HEK293 (cell line): ENCODE results near the gene ADK.

Source experiments
- CTCF ChIA-PET: fragments of 350-600 bp; formaldehyde crosslinking; extraction: SDS; loops from one replicate; lab custom pipeline; 2021; ENCODE audit warnings: antibody characterized with exemption; lab: Yijun Ruan, JAX
- POLR2A ChIA-PET: fragments of 300-600 bp; formaldehyde crosslinking; extraction: SDS; loops from one replicate; lab custom pipeline; 2020; ENCODE audit warnings: antibody characterized with exemption, inconsistent platforms; lab: Yijun Ruan, JAX
- H3K27ac ChIP-seq: fragments of 200-500 bp; sonication (Bioruptor generic); 2 replicates; pipeline ENCODE4 v1.5.1; 2014; ENCODE audit warnings: low read depth, low read length, control low read depth, inconsistent platforms; ENCODE audit errors: extremely low read depth
- H3K36me3 ChIP-seq, 2 experiments: fragments of 200-500 bp in 1 of 2; sonication (Bioruptor generic) in 1 of 2; 1 replicate in 1 of 2; 2 replicates in 1 of 2; pipeline ENCODE4 v1.5.1; 2014 to 2017; ENCODE audit warnings: inconsistent platforms in 2 of 2, low read length in 2 of 2; ENCODE audit not compliant: control insufficient read depth in 2 of 2, insufficient read depth in 1 of 2
- H3K4me1 ChIP-seq: fragments of 200-500 bp; sonication (Bioruptor generic); 2 replicates; pipeline ENCODE4 v1.5.1; 2014; ENCODE audit warnings: mild to moderate bottlenecking, low read length, inconsistent platforms; ENCODE audit not compliant: control insufficient read depth, insufficient read depth
- H3K4me3 ChIP-seq: 2 replicates; pipeline ENCODE4 v1.5.1; 2011; ENCODE audit warnings: low read depth, mild to moderate bottlenecking, control low read depth, low read length, moderate library complexity
- H3K9me3 ChIP-seq: fragments of 200-500 bp; sonication (Bioruptor generic); 2 replicates; pipeline ENCODE4 v1.5.1; 2014; ENCODE audit warnings: low read depth, low read length, inconsistent platforms; ENCODE audit not compliant: control insufficient read depth, insufficient read depth
- BCL11B ChIP-seq: fragments of 450-650 bp; formaldehyde crosslinking; IDR thresholded peaks from 2 replicates; pipeline ENCODE4 v1.5.1; 2016; ENCODE audit warnings: low read depth, missing biosample characterization, missing genetic modification characterization
- ZBTB17 ChIP-seq: fragments of 450-650 bp; formaldehyde crosslinking; IDR thresholded peaks from 2 replicates; pipeline ENCODE4 v1.5.1; 2016; ENCODE audit warnings: missing biosample characterization, missing genetic modification characterization
- ZFP37 ChIP-seq: fragments of 450-650 bp; formaldehyde crosslinking; IDR thresholded peaks from 2 replicates; pipeline ENCODE4 v1.5.1; 2016; ENCODE audit warnings: missing biosample characterization, missing genetic modification characterization
- ZIC2 ChIP-seq: fragments of 450-650 bp; formaldehyde crosslinking; IDR thresholded peaks from 2 replicates; pipeline ENCODE4 v1.5.1; 2016; ENCODE audit warnings: missing biosample characterization, missing genetic modification characterization
- ZNF175 ChIP-seq: fragments of 450-650 bp; formaldehyde crosslinking; IDR thresholded peaks from 2 replicates; pipeline ENCODE4 v1.5.1; 2016; ENCODE audit warnings: missing biosample characterization, missing genetic modification characterization
- ZNF19 ChIP-seq: fragments of 450-650 bp; formaldehyde crosslinking; IDR thresholded peaks from 2 replicates; pipeline ENCODE4; 2016; ENCODE audit warnings: missing biosample characterization, missing genetic modification characterization, low read depth
- ZNF24 ChIP-seq: fragments of 450-650 bp; formaldehyde crosslinking; IDR thresholded peaks from 2 replicates; pipeline ENCODE4 v1.5.1; 2016; ENCODE audit warnings: missing biosample characterization, missing genetic modification characterization
- ZNF274 ChIP-seq, 2 experiments: fragments of 200-500 bp in 1 of 2; fragments of 450-650 bp in 1 of 2; sonication (Bioruptor generic) in 1 of 2; formaldehyde crosslinking in 1 of 2; IDR thresholded peaks; 2 replicates each; pipeline versions ENCODE4 v1.5.1 to v1.6.1; 2014 to 2016; ENCODE audit warnings: borderline replicate concordance in 1 of 2, inconsistent platforms in 1 of 2, low read length in 1 of 2, missing biosample characterization in 1 of 2, missing genetic modification characterization in 1 of 2
- ZNF510 ChIP-seq: fragments of 450-650 bp; formaldehyde crosslinking; IDR thresholded peaks from 2 replicates; pipeline ENCODE4 v1.5.1; 2018; ENCODE audit warnings: mild to moderate bottlenecking, missing genetic modification characterization, missing biosample characterization; ENCODE audit not compliant: insufficient replicate concordance
- ZNF558 ChIP-seq: fragments of 450-650 bp; formaldehyde crosslinking; IDR thresholded peaks from 2 replicates; pipeline ENCODE4 v1.5.1; 2016; ENCODE audit warnings: missing biosample characterization, missing genetic modification characterization
- ZNF623 ChIP-seq: fragments of 450-650 bp; formaldehyde crosslinking; IDR thresholded peaks from 2 replicates; pipeline ENCODE4 v1.5.1; 2016; ENCODE audit warnings: missing biosample characterization, missing genetic modification characterization
- ZNF629 ChIP-seq: fragments of 450-650 bp; formaldehyde crosslinking; IDR thresholded peaks from 2 replicates; pipeline ENCODE4 v1.5.1; 2017; ENCODE audit warnings: missing biosample characterization, missing genetic modification characterization
- ZNF654 ChIP-seq: fragments of 450-650 bp; formaldehyde crosslinking; IDR thresholded peaks from 2 replicates; pipeline ENCODE4 v1.5.1; 2016; ENCODE audit warnings: low read depth, missing biosample characterization, missing genetic modification characterization
- ZNF670 ChIP-seq: fragments of 450-650 bp; formaldehyde crosslinking; IDR thresholded peaks from 2 replicates; pipeline ENCODE4 v1.5.1; 2016; ENCODE audit warnings: missing biosample characterization, missing genetic modification characterization, low read depth
- ZNF677 ChIP-seq: fragments of 450-650 bp; IDR thresholded peaks from 2 replicates; pipeline ENCODE4 v1.5.0; 2018; ENCODE audit warnings: missing biosample characterization, mild to moderate bottlenecking, missing genetic modification characterization, moderate library complexity
- ZNF701 ChIP-seq: fragments of 450-650 bp; formaldehyde crosslinking; IDR thresholded peaks from 2 replicates; pipeline ENCODE4 v1.5.1; 2016; ENCODE audit warnings: missing biosample characterization, missing genetic modification characterization
- ZNF747 ChIP-seq: fragments of 450-650 bp; formaldehyde crosslinking; IDR thresholded peaks from 2 replicates; pipeline ENCODE4 v1.5.1; 2016; ENCODE audit warnings: missing biosample characterization, missing genetic modification characterization
- ZNF76 ChIP-seq: fragments of 450-650 bp; formaldehyde crosslinking; IDR thresholded peaks from 2 replicates; pipeline ENCODE4; 2016; ENCODE audit warnings: low read depth, missing biosample characterization, missing genetic modification characterization, borderline replicate concordance
- ZNF830 ChIP-seq: fragments of 450-650 bp; IDR thresholded peaks from 2 replicates; pipeline ENCODE4 v1.5.0; 2018; ENCODE audit warnings: missing biosample characterization, missing genetic modification characterization, low read depth, mild to moderate bottlenecking, moderate library complexity
- ZXDB ChIP-seq: fragments of 450-650 bp; formaldehyde crosslinking; IDR thresholded peaks from 2 replicates; pipeline ENCODE4 v1.5.1; 2016; ENCODE audit warnings: missing biosample characterization, missing genetic modification characterization
- TF ChIP-seq, protein P1 (sequence below): fragments of 450-650 bp; formaldehyde crosslinking; IDR thresholded peaks from 2 replicates; pipeline ENCODE4 v1.5.1; 2016; ENCODE audit warnings: missing biosample characterization, missing genetic modification characterization
- TF ChIP-seq, protein P2 (sequence below): fragments of 450-650 bp; formaldehyde crosslinking; IDR thresholded peaks from 2 replicates; pipeline ENCODE4 v1.5.1; 2016; ENCODE audit warnings: missing biosample characterization, missing genetic modification characterization

The ADK gene

DNA sequence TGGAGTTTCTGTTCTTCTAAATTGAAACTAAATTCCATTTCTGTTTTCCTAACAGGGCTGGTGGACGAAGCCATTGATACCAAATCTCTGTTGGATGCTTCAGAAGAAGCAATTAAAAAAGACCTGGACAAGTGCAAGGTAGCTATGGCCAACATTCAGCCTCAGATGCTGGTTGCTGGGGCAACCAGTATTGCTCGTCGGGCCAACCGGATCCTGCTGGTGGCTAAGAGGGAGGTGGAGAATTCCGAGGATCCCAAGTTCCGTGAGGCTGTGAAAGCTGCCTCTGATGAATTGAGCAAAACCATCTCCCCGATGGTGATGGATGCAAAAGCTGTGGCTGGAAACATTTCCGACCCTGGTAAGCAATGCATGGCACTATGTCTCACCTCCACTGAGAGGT lies 46.0 kb upstream of the ADK start (continued):
- TF ChIP-seq ZIC2 (tag by site-specific recombination) (no peak), ZNF24 (tag by site-specific recombination) (no peak)
- TF ChIP-seq, all 188 proteins: peak for 0

DNA sequence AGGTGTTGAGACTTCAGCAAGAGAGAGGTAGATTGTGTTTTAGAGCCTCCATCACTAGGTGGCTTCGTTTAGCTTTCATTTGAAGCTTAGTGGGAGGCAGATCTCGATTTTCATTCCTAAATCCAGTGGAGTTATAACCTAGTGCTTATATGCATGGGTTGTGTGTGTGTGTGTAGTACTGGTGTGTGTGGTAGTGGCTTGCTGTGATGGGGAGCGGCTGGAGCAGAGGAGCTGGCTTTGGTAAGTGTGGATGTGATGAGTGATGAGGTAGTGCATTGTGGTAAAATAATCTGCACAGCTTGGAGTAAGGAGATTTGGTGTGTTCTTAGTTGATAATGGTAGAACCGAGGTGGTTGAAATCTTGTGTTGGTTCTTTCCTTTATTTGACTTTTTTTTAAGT lies 43.6 kb upstream of the ADK start:
- no peaks in the 10 kb centered on the region for H3K4me1 ChIP-seq
- peaks cover 20 to 93% of the 10 kb centered on the region in 2 experiments for H3K36me3 ChIP-seq
- no peaks in the 10 kb centered on the region for H3K9me3 ChIP-seq
- POLR2A ChIA-PET: no interaction called here
- CTCF ChIA-PET: interaction anchor here (0.7 to 2.5 kb wide), 7 partner anchors 28 to 1128 kb away, joined by 3 to 7 read pairs (median 3); partner anchors contain the start of gene COMTD1
- H3K27ac ChIP-seq: no peak overlapping the region
- H3K4me3 ChIP-seq: no peak overlapping the region
- TF ChIP-seq, protein P1, sequence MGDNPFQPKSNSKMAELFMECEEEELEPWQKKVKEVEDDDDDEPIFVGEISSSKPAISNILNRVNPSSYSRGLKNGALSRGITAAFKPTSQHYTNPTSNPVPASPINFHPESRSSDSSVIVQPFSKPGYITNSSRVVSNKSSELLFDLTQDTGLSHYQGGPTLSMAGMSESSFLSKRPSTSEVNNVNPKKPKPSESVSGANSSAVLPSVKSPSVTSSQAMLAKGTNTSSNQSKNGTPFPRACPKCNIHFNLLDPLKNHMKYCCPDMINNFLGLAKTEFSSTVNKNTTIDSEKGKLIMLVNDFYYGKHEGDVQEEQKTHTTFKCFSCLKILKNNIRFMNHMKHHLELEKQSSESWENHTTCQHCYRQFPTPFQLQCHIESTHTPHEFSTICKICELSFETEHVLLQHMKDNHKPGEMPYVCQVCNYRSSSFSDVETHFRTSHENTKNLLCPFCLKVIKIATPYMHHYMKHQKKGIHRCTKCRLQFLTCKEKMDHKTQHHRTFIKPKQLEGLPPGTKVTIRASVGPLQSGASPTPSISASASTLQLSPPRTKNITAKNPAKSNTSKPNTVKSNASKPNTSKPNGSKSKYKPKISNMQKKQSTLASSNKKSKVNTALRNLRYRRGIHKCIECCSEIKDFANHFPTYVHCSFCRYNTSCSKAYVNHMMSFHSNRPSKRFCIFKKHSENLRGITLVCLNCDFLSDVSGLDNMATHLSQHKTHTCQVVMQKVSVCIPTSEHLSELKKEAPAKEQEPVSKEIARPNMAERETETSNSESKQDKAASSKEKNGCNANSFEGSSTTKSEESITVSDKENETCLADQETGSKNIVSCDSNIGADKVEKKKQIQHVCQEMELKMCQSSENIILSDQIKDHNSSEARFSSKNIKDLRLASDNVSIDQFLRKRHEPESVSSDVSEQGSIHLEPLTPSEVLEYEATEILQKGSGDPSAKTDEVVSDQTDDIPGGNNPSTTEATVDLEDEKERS (tag by site-specific recombination): no peak
- TF ChIP-seq ZNF654 (tag by site-specific recombination): peak; percentile 37; the same call in 1 of the 2 replicates

DNA sequence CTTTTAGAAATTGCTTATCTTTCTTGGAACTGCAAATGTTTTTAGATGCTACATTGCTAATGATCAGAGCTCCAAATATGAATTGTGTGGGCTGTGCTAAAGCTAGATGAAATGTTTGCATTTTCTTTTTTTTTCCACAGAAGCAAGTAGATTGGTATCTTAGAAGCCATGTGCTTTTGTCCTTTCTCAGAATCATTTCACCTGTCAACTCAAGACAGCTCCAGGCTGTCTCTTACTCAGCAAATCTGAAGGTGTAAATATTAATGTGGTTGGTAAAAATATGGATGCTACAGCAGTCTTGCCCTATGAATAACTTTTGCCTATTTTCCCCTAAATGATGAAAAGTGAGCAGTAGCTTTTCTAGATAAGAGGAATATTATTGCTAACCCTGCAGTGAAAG lies 41.6 kb upstream of the ADK start:
- H3K9me3 ChIP-seq: no peaks in the 10 kb centered on the region
- TF ChIP-seq ZNF747 (tag by site-specific recombination) (no peak), ZNF175 (tag by site-specific recombination) (no peak), ZNF670 (tag by site-specific recombination) (no peak), ZNF19 (no peak), BCL11B (no peak), ZNF76 (tag by site-specific recombination) (no peak), ZNF623 (tag by site-specific recombination) (no peak), ZBTB17 (tag by site-specific recombination) (no peak), ZXDB (tag by site-specific recombination) (no peak), ZNF510 (tag by site-specific recombination) (no peak), ZFP37 (tag by site-specific recombination) (no peak), ZNF558 (tag by site-specific recombination) (no peak), ZNF24 (tag by site-specific recombination) (no peak), ZNF830 (no peak), ZNF701 (tag by site-specific recombination) (no peak), ZNF677 (tag by site-specific recombination) (no peak), ZNF629 (tag by site-specific recombination) (no peak), ZNF274 (IDR thresholded peaks at IDR 0.05; ENCODE audit: low read length) (no peak), ZNF274 (tag by site-specific recombination; IDR thresholded peaks at IDR 0.05; ENCODE audit: borderline replicate concordance) (no peak)
- TF ChIP-seq, protein P2, sequence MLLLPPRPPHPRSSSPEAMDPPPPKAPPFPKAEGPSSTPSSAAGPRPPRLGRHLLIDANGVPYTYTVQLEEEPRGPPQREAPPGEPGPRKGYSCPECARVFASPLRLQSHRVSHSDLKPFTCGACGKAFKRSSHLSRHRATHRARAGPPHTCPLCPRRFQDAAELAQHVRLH (tag by site-specific recombination): no peak
- no peaks in the 10 kb centered on the region for H3K4me1 ChIP-seq
- no peak overlapping the region for H3K4me3 ChIP-seq
- peaks cover 24 to 95% of the 10 kb centered on the region in 2 experiments for H3K36me3 ChIP-seq
- H3K27ac ChIP-seq: no peak overlapping the region
- ChIA-PET CTCF (interaction anchor here (0.6 to 2.5 kb wide), 5 partner anchors 12 to 230 kb away, joined by 3 to 8 read pairs (median 4); no protein-coding TSS in a partner anchor), POLR2A (interaction anchor here (0.6 kb wide), 1 partner anchor 1144 kb away, joined by 3 read pairs; no protein-coding TSS in a partner anchor)
